ENCODE measurements around the gene STX2. TPM values are rescaled to one million over a fixed set of nuclear protein-coding genes. Genes with fewer than 3 reads are reported as not detected.

The STX2 gene
- total RNA-seq, 2 donors from 2014 or later = 18.2 to 20.2 TPM

GRCh38 chr12:130862161-130862560 lies 23.1 kb upstream of the STX2 start:
- WGBS, 2 experiments (ENCODE audit: insufficient coverage in 1 of 2, insufficient read length in 1 of 2) = 89 to 100% methylated on average over 2 to 4 of the region's 4 CpGs
- H3K9ac ChIP-seq (ENCODE audit: extremely low read depth, low read length, poor library complexity, severe bottlenecking) = no peak overlapping the region
- peaks cover 14% of the 10 kb centered on the region for H3K9me3 ChIP-seq (ENCODE audit: control insufficient read depth, low read length)
- H3K27ac ChIP-seq (ENCODE audit: low read depth, low read length) = no peak overlapping the region
- H3K27ac Mint-ChIP-seq = no peak overlapping the region
- H3K4me1 ChIP-seq (ENCODE audit: control insufficient read depth, insufficient read depth, low read length) = no peaks in the 10 kb centered on the region
- DNase-seq = peak; percentile 55
- peaks cover 13% of the 10 kb centered on the region for H3K9me3 Mint-ChIP-seq
- no peak for TF ChIP-seq CTCF (conservative IDR thresholded peaks at IDR 0.05)
- H3K4me1 Mint-ChIP-seq = no peaks in the 10 kb centered on the region
- no peaks in the 10 kb centered on the region for H3K27me3 ChIP-seq (ENCODE audit: control insufficient read depth, insufficient read depth, low read length, poor library complexity, severe bottlenecking)
- no peaks in the 10 kb centered on the region for H3K36me3 ChIP-seq (ENCODE audit: control insufficient read depth, insufficient read depth, low read length)
- no peak overlapping the region for H3K4me3 ChIP-seq (ENCODE audit: low read length)
- H3K36me3 Mint-ChIP-seq (ENCODE audit: low read depth) = no peaks in the 10 kb centered on the region
- H3K27me3 Mint-ChIP-seq (ENCODE audit: insufficient read depth) = no peaks in the 10 kb centered on the region
- no peak overlapping the region for H3K4me3 Mint-ChIP-seq

GRCh38 chr12:130860311-130860710 lies 21.3 kb upstream of the STX2 start:
- H3K4me1 Mint-ChIP-seq = no peaks in the 10 kb centered on the region
- H3K4me3 Mint-ChIP-seq = no peak overlapping the region
- Histone ChIP-seq H3K4me3 (ENCODE audit: low read length) (no peak overlapping the region), H3K9ac (ENCODE audit: extremely low read depth, low read length, poor library complexity, severe bottlenecking) (no peak overlapping the region), H3K36me3 (ENCODE audit: control insufficient read depth, insufficient read depth, low read length) (no peaks in the 10 kb centered on the region), H3K27ac (ENCODE audit: low read depth, low read length) (no peak overlapping the region), H3K27me3 (ENCODE audit: control insufficient read depth, insufficient read depth, low read length, poor library complexity, severe bottlenecking) (no peaks in the 10 kb centered on the region), H3K4me1 (ENCODE audit: control insufficient read depth, insufficient read depth, low read length) (no peaks in the 10 kb centered on the region), H3K9me3 (ENCODE audit: control insufficient read depth, low read length) (peaks cover 21% of the 10 kb centered on the region)
- 90 to 91% methylated on average over 9 of the region's 9 CpGs for WGBS, 2 experiments (ENCODE audit: insufficient coverage in 1 of 2, insufficient read length in 1 of 2)
- TF ChIP-seq CTCF (conservative IDR thresholded peaks at IDR 0.05) = no peak
- no peaks in the 10 kb centered on the region for H3K27me3 Mint-ChIP-seq (ENCODE audit: insufficient read depth)
- no peak for DNase-seq
- H3K27ac Mint-ChIP-seq = no peak overlapping the region
- peaks cover 18% of the 10 kb centered on the region for H3K9me3 Mint-ChIP-seq
- no peaks in the 10 kb centered on the region for H3K36me3 Mint-ChIP-seq (ENCODE audit: low read depth)

- Histone ChIP-seq H3K27ac (ENCODE audit: low read depth, low read length) (no peak overlapping the region), H3K27me3 (ENCODE audit: control insufficient read depth, insufficient read depth, low read length, poor library complexity, severe bottlenecking) (no peaks in the 10 kb centered on the region), H3K9ac (ENCODE audit: extremely low read depth, low read length, poor library complexity, severe bottlenecking) (no peak overlapping the region), H3K36me3 (ENCODE audit: control insufficient read depth, insufficient read depth, low read length) (no peaks in the 10 kb centered on the region), H3K9me3 (ENCODE audit: control insufficient read depth, low read length) (peaks cover 21% of the 10 kb centered on the region), H3K4me1 (ENCODE audit: control insufficient read depth, insufficient read depth, low read length) (no peaks in the 10 kb centered on the region), H3K4me3 (ENCODE audit: low read length) (no peak overlapping the region)
- Mint-ChIP-seq H3K4me1 (no peaks in the 10 kb centered on the region), H3K27ac (no peak overlapping the region), H3K36me3 (ENCODE audit: low read depth) (no peaks in the 10 kb centered on the region), H3K4me3 (no peak overlapping the region), H3K9me3 (peaks cover 18% of the 10 kb centered on the region), H3K27me3 (ENCODE audit: insufficient read depth) (no peaks in the 10 kb centered on the region)
- no peak for TF ChIP-seq CTCF (conservative IDR thresholded peaks at IDR 0.05)
- 95 to 100% methylated on average over 3 to 4 of the region's 6 CpGs for WGBS, 2 experiments (ENCODE audit: insufficient coverage in 1 of 2, insufficient read length in 1 of 2)
- no peak for DNase-seq
Observed at GRCh38 chr12:130859161-130859560, 20.1 kb upstream of the STX2 start.

Data from endodermal cell (in vitro differentiated cells).